WTC11 (cell line): Measurements from ENCODE around the gene KRTAP5-9. TPM values are rescaled to one million over a fixed set of nuclear protein-coding genes. Genes with fewer than 3 reads are reported as not detected.

Experiments
- ATAC-seq: fragments of 200-7000 bp; cut with Tn5 transposase; 2 replicates; pipeline ENCODE4 v1.10.0; 2021; ENCODE audit warnings: mild to moderate bottlenecking, moderate library complexity
- CTCF ChIA-PET: fragments of 300-600 bp; sonication (Branson Sonifier 250); formaldehyde crosslinking; loops from one replicate; lab custom pipeline; 2021; ENCODE audit warnings: antibody characterized with exemption; lab: Charles Lee
- POLR2A ChIA-PET: fragments of 350-600 bp; sonication (Branson Sonifier 250); formaldehyde crosslinking; loops from one replicate; lab custom pipeline; 2021; ENCODE audit warnings: antibody characterized with exemption; lab: Charles Lee
- DNase-seq: peaks from one replicate; pipeline ENCODE4 v3.0.0; 2021; ENCODE audit warnings: low spot score
- H3K27ac Mint-ChIP-seq: 2 replicates; pipeline ENCODE4 v1.8.0; 2021; ENCODE audit warnings: mixed read lengths
- H3K27me3 Mint-ChIP-seq: 2 replicates; pipeline ENCODE4 v1.8.0; 2021; ENCODE audit warnings: low read depth, mild to moderate bottlenecking, moderate library complexity, mixed read lengths
- H3K36me3 Mint-ChIP-seq: 2 replicates; pipeline ENCODE4 v1.8.0; 2021; ENCODE audit warnings: mixed read lengths
- H3K4me1 Mint-ChIP-seq: 2 replicates; pipeline ENCODE4 v1.8.0; 2022; ENCODE audit warnings: mixed read lengths
- H3K4me3 Mint-ChIP-seq: 2 replicates; pipeline ENCODE4 v1.8.0; 2021; ENCODE audit warnings: mild to moderate bottlenecking, moderate library complexity, mixed read lengths
- H3K9me3 Mint-ChIP-seq: 2 replicates; pipeline ENCODE4 v1.8.0; 2021; ENCODE audit warnings: mixed read lengths
- ATF3 ChIP-seq: sonication (generic); formaldehyde crosslinking; conservative IDR thresholded peaks from 2 replicates; pipeline ENCODE4 v1.8.1; 2022; ENCODE audit warnings: mild to moderate bottlenecking, missing genetic modification reagents
- E2F1 ChIP-seq: sonication (generic); formaldehyde crosslinking; IDR thresholded peaks from 2 replicates; pipeline ENCODE4 v1.8.0; 2022; ENCODE audit warnings: mild to moderate bottlenecking, missing genetic modification reagents
- FOXJ3 ChIP-seq: sonication (generic); formaldehyde crosslinking; IDR thresholded peaks from 2 replicates; pipeline ENCODE4 v1.9.0; 2021; ENCODE audit warnings: missing genetic modification reagents, mild to moderate bottlenecking, borderline replicate concordance
- FOXP4 ChIP-seq: sonication (generic); formaldehyde crosslinking; IDR thresholded peaks from 2 replicates; pipeline ENCODE4 v1.8.0; 2022; ENCODE audit warnings: mild to moderate bottlenecking, missing genetic modification reagents
- GRHL2 ChIP-seq: fragments of 250-450 bp; sonication (Bioruptor Pico); IDR thresholded peaks from 2 replicates; pipeline ENCODE4 v1.8.0; 2022; ENCODE audit warnings: mild to moderate bottlenecking, moderate library complexity; ENCODE audit not compliant: insufficient replicate concordance, severe bottlenecking
- NR1H2 ChIP-seq: sonication (generic); formaldehyde crosslinking; IDR thresholded peaks from 2 replicates; pipeline ENCODE4 v1.9.0; 2021; ENCODE audit warnings: mild to moderate bottlenecking, moderate library complexity, missing genetic modification reagents
- NR2C2 ChIP-seq: sonication (generic); formaldehyde crosslinking; IDR thresholded peaks from 2 replicates; pipeline ENCODE4 v1.8.0; 2022; ENCODE audit warnings: mild to moderate bottlenecking, missing genetic modification reagents
- SOX15 ChIP-seq: fragments of 250-450 bp; sonication (Bioruptor Pico); IDR thresholded peaks from 2 replicates; pipeline ENCODE4 v1.9.0; 2021; ENCODE audit warnings: mild to moderate bottlenecking
- SP1 ChIP-seq: sonication (generic); formaldehyde crosslinking; conservative IDR thresholded peaks from 2 replicates; pipeline ENCODE4 v1.8.1; 2022; ENCODE audit warnings: missing genetic modification reagents
- STAT6 ChIP-seq: sonication (generic); formaldehyde crosslinking; conservative IDR thresholded peaks from 2 replicates; pipeline ENCODE4 v1.8.1; 2023; ENCODE audit warnings: mild to moderate bottlenecking, low read depth, missing genetic modification reagents, moderate library complexity
- ZNF138 ChIP-seq: sonication (generic); formaldehyde crosslinking; conservative IDR thresholded peaks from 2 replicates; pipeline ENCODE4 v1.8.1; 2022; ENCODE audit warnings: mild to moderate bottlenecking, moderate library complexity, missing genetic modification reagents
- ZNF232 ChIP-seq: sonication (generic); formaldehyde crosslinking; IDR thresholded peaks from 2 replicates; pipeline ENCODE4 v1.8.0; 2022; ENCODE audit warnings: mild to moderate bottlenecking, missing genetic modification reagents
- ZNF263 ChIP-seq: sonication (generic); formaldehyde crosslinking; IDR thresholded peaks from 2 replicates; pipeline ENCODE4 v1.8.1; 2022; ENCODE audit warnings: low read depth, mild to moderate bottlenecking, moderate library complexity, missing genetic modification reagents
- total RNA-seq: library from RNA; stranded (reverse); gene quantifications from 3 replicates; pipeline ENCODE4 v1.2.3, GENCODE V29; 2021
- TF ChIP-seq, protein P1 (sequence below): fragments of 250-450 bp; sonication (Bioruptor Pico); IDR thresholded peaks from 2 replicates; pipeline ENCODE4 v1.9.0; 2021; ENCODE audit warnings: mild to moderate bottlenecking, borderline replicate concordance
- TF ChIP-seq, protein P2 (sequence below): fragments of 250-450 bp; sonication (Bioruptor Pico); IDR thresholded peaks from 2 replicates; pipeline ENCODE4 v1.8.0; 2021; ENCODE audit warnings: mild to moderate bottlenecking

Gene KRTAP5-9
- total RNA-seq, 1 experiment from 2014 or later = not detected

DNA sequence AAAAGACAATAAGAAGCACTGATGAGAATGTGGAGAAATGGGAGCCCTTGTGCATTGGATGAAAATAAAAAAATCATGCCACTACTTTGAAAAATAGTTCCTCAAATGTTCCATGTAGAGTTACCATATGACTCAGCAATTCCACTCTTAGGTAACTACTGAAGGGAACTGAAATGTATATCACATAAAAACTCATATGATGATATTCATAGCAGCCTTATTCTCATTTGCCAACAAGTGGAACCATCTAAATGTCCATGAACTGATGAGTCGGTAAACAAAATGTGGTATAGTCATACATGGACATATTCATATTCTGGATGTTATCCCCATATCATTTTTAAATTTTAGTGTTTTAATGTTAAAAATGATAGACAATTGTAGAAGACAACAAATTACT lies 3.5 kb downstream of the KRTAP5-9 start:
- no peak overlapping the region for H3K27ac Mint-ChIP-seq
- peaks cover 16% of the 10 kb centered on the region for H3K27me3 Mint-ChIP-seq
- ChIA-PET POLR2A (no interaction called here), CTCF (no interaction called here)
- H3K4me1 Mint-ChIP-seq = peaks cover 8% of the 10 kb centered on the region
- peaks cover 4% of the 10 kb centered on the region for H3K36me3 Mint-ChIP-seq
- DNase-seq (no peak), ATAC-seq (no peak)
- TF ChIP-seq E2F1 (CRISPR knock-in tag) = no peak
- TF ChIP-seq NR1H2 = no peak
- TF ChIP-seq NR2C2 (CRISPR knock-in tag) = no peak
- no peak for TF ChIP-seq ZNF138 (CRISPR knock-in tag)
- no peak for TF ChIP-seq FOXJ3
- no peak for TF ChIP-seq SOX15 (CRISPR knock-in tag)
- no peak for TF ChIP-seq GRHL2 (CRISPR knock-in tag)
- peaks cover 8% of the 10 kb centered on the region for H3K9me3 Mint-ChIP-seq
- no peak overlapping the region for H3K4me3 Mint-ChIP-seq

DNA sequence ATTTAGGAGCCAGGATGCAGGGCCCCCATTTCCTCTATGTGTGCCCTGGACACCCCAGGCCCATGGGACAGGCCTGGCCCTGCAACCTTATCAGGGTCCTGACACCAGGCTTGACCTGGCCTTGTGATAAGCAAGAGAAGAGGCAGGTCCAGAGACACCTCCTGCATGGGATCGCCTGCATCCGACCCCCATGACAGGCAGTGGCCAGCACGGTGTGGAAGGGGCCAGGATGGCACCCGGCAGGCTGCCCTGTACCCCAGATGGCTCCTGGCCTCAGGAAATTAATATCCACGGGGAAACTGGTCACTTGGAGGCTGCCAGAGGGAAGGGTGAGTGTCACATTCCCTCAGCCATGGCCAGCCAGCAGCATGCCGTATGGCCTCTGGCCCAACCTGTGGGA lies 6.8 kb downstream of the KRTAP5-9 start:
- H3K27ac Mint-ChIP-seq = no peak overlapping the region
- no peak overlapping the region for H3K4me3 Mint-ChIP-seq
- ChIA-PET POLR2A (no interaction called here), CTCF (interaction anchor here (0.6 to 1.0 kb wide), 2 partner anchors 9 to 10 kb away, joined by 3 to 5 read pairs; no protein-coding TSS in a partner anchor)
- H3K36me3 Mint-ChIP-seq = peaks cover 19% of the 10 kb centered on the region
- ATAC-seq (no peak), DNase-seq (no peak)
- H3K9me3 Mint-ChIP-seq = peaks cover 39% of the 10 kb centered on the region
- TF ChIP-seq SP1 (CRISPR knock-in tag) (no peak), FOXP4 (CRISPR knock-in tag) (no peak), ZNF263 (CRISPR knock-in tag) (no peak), ATF3 (CRISPR knock-in tag) (no peak), STAT6 (no peak), ZNF138 (CRISPR knock-in tag) (no peak), ZNF232 (no peak)
- TF ChIP-seq, protein P1, sequence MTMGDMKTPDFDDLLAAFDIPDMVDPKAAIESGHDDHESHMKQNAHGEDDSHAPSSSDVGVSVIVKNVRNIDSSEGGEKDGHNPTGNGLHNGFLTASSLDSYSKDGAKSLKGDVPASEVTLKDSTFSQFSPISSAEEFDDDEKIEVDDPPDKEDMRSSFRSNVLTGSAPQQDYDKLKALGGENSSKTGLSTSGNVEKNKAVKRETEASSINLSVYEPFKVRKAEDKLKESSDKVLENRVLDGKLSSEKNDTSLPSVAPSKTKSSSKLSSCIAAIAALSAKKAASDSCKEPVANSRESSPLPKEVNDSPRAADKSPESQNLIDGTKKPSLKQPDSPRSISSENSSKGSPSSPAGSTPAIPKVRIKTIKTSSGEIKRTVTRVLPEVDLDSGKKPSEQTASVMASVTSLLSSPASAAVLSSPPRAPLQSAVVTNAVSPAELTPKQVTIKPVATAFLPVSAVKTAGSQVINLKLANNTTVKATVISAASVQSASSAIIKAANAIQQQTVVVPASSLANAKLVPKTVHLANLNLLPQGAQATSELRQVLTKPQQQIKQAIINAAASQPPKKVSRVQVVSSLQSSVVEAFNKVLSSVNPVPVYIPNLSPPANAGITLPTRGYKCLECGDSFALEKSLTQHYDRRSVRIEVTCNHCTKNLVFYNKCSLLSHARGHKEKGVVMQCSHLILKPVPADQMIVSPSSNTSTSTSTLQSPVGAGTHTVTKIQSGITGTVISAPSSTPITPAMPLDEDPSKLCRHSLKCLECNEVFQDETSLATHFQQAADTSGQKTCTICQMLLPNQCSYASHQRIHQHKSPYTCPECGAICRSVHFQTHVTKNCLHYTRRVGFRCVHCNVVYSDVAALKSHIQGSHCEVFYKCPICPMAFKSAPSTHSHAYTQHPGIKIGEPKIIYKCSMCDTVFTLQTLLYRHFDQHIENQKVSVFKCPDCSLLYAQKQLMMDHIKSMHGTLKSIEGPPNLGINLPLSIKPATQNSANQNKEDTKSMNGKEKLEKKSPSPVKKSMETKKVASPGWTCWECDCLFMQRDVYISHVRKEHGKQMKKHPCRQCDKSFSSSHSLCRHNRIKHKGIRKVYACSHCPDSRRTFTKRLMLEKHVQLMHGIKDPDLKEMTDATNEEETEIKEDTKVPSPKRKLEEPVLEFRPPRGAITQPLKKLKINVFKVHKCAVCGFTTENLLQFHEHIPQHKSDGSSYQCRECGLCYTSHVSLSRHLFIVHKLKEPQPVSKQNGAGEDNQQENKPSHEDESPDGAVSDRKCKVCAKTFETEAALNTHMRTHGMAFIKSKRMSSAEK = no peak
- TF ChIP-seq, protein P2, sequence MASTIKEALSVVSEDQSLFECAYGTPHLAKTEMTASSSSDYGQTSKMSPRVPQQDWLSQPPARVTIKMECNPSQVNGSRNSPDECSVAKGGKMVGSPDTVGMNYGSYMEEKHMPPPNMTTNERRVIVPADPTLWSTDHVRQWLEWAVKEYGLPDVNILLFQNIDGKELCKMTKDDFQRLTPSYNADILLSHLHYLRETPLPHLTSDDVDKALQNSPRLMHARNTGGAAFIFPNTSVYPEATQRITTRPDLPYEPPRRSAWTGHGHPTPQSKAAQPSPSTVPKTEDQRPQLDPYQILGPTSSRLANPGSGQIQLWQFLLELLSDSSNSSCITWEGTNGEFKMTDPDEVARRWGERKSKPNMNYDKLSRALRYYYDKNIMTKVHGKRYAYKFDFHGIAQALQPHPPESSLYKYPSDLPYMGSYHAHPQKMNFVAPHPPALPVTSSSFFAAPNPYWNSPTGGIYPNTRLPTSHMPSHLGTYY (CRISPR knock-in tag) = no peak
- peaks cover 8% of the 10 kb centered on the region for H3K4me1 Mint-ChIP-seq
- peaks cover 12% of the 10 kb centered on the region for H3K27me3 Mint-ChIP-seq
